HCT116 (cell line): ENCODE data around the gene ARHGEF10L. TPM values are rescaled to one million over a fixed set of nuclear protein-coding genes. Genes with fewer than 3 reads are reported as not detected.

Experiments
- ATAC-seq: fragments of 200-7000 bp; cut with Tn5 transposase; 2 replicates; pipeline ENCODE4 v1.9.1; 2020; ENCODE audit warnings: mild to moderate bottlenecking, moderate library complexity
- BruUV-seq: library from RNA; stranded (reverse); fragments of 400-500 nt; replicated peaks from 2 replicates; lab custom pipeline; 2021; lab: Mats Ljungman, UMichigan
- CTCF ChIA-PET: fragments of 300-600 bp; sonication (Branson Sonifier 250); formaldehyde crosslinking; loops from one replicate; lab custom pipeline; 2021; ENCODE audit warnings: antibody characterized with exemption; lab: Charles Lee
- POLR2A ChIA-PET: fragments of 300-600, 350-600 bp; sonication (Branson Sonifier 250); formaldehyde crosslinking; loops from one replicate; lab custom pipeline; 2021; ENCODE audit warnings: antibody characterized with exemption; lab: Charles Lee
- RAD21 ChIA-PET, 2 experiments: fragments of 300-600 bp; sonication (Branson Sonifier 250); formaldehyde crosslinking; loops; one replicate each; lab custom pipeline; 2023; ENCODE audit warnings: low total read pairs in 2 of 2; ENCODE audit not compliant: uncharacterized antibody in 2 of 2, unreplicated experiment in 2 of 2, low non-redundant PET in 1 of 2; lab: Charles Lee
- DNase-seq: peaks from one replicate; pipeline ENCODE4 v3.0.0-alpha.2; 2010; ENCODE audit warnings: low read depth, low spot score
- H2AFZ ChIP-seq: fragments of 200-600 bp; shearing (Covaris generic), sonication (generic); 2 replicates; pipeline ENCODE4 v1.6.1; 2017; ENCODE audit warnings: low read depth, mixed run types, mixed read lengths, antibody characterized with exemption, low read length; ENCODE audit not compliant: poor library complexity, severe bottlenecking
- H3K27ac ChIP-seq: 2 replicates; pipeline ENCODE4 v1.5.1; 2012; ENCODE audit warnings: low read depth, low read length
- H3K27me3 ChIP-seq: fragments of 200-600 bp; sonication (generic); 2 replicates; pipeline ENCODE4 v1.6.1; 2016; ENCODE audit warnings: mixed run types, low read length, mixed read lengths; ENCODE audit not compliant: insufficient read depth
- H3K36me3 ChIP-seq, 2 experiments: fragments of 200-500 bp in 1 of 2; fragments of 200-600 bp in 1 of 2; sonication (Bioruptor generic) in 1 of 2; sonication (generic) in 1 of 2; 2 replicates each; pipeline versions ENCODE4 v1.5.1 to v1.6.1; 2014 to 2016; ENCODE audit warnings: low read length in 2 of 2, inconsistent platforms in 1 of 2, mixed read lengths in 1 of 2, mixed run types in 1 of 2; ENCODE audit not compliant: insufficient read depth in 2 of 2, control insufficient read depth in 1 of 2
- H3K4me1 ChIP-seq, 2 experiments: fragments of 200-600 bp in 1 of 2; sonication (generic) in 1 of 2; 2 replicates each; pipeline versions ENCODE4 v1.5.1 to v1.6.1; 2012 to 2017; ENCODE audit warnings: low read length in 2 of 2, inconsistent platforms in 1 of 2, mild to moderate bottlenecking in 1 of 2, mixed read lengths in 1 of 2, mixed run types in 1 of 2, moderate library complexity in 1 of 2; ENCODE audit not compliant: insufficient read depth in 2 of 2, control insufficient read depth in 1 of 2
- H3K4me2 ChIP-seq: fragments of 200-600 bp; sonication (generic); 2 replicates; pipeline ENCODE4 v1.6.1; 2017; ENCODE audit warnings: mixed run types, low read length, mixed read lengths
- H3K4me3 ChIP-seq, 2 experiments: fragments of 200-600 bp in 1 of 2; sonication (generic) in 1 of 2; replicated peaks in 1 of 2; 2 replicates each; pipeline ENCODE4 v1.5.1; 2011 to 2016; ENCODE audit warnings: low read length in 2 of 2, control low read depth in 1 of 2, low read depth in 1 of 2, mild to moderate bottlenecking in 1 of 2, mixed read lengths in 1 of 2, mixed run types in 1 of 2
- H3K79me2 ChIP-seq: fragments of 200-600 bp; sonication (generic); 2 replicates; pipeline ENCODE4 v1.6.1; 2017; ENCODE audit warnings: mild to moderate bottlenecking, mixed run types, low read length, moderate library complexity, mixed read lengths; ENCODE audit not compliant: insufficient read depth
- H3K9ac ChIP-seq: fragments of 200-600 bp; sonication (generic); 2 replicates; pipeline ENCODE4 v1.6.1; 2016; ENCODE audit warnings: low read length, mixed read lengths
- H3K9me2 ChIP-seq: fragments of 200-600 bp; sonication (generic), shearing (Covaris generic); 2 replicates; pipeline ENCODE4 v1.6.1; 2017; ENCODE audit warnings: mixed run types, mild to moderate bottlenecking, moderate library complexity; ENCODE audit not compliant: insufficient read depth
- H3K9me3 ChIP-seq, 2 experiments: fragments of 200-500 bp in 1 of 2; fragments of 200-600 bp in 1 of 2; sonication (Bioruptor generic) in 1 of 2; sonication (generic) in 1 of 2; 2 replicates each; pipeline ENCODE4 v1.6.1; 2014 to 2017; ENCODE audit warnings: low read length in 2 of 2, mixed read lengths in 2 of 2, inconsistent platforms in 1 of 2, low read depth in 1 of 2, mild to moderate bottlenecking in 1 of 2, mixed run types in 1 of 2, moderate library complexity in 1 of 2; ENCODE audit not compliant: control insufficient read depth in 1 of 2, insufficient read depth in 1 of 2
- H4K20me1 ChIP-seq: fragments of 200-600 bp; sonication (generic), shearing (Covaris generic); 2 replicates; pipeline ENCODE4 v1.6.1; 2017; ENCODE audit warnings: mixed run types, mild to moderate bottlenecking, moderate library complexity; ENCODE audit not compliant: insufficient read depth
- CBX3 ChIP-seq: IDR thresholded peaks from 2 replicates; pipeline ENCODE4 v1.6.1; 2012; ENCODE audit warnings: low read depth
- CEBPB ChIP-seq: IDR thresholded peaks from 2 replicates; pipeline ENCODE4 v1.6.1; 2012; ENCODE audit warnings: low read depth
- EGR1 ChIP-seq: IDR thresholded peaks from 2 replicates; pipeline ENCODE4 v1.6.1; 2012; ENCODE audit warnings: low read depth
- ELF1 ChIP-seq: IDR thresholded peaks from 2 replicates; pipeline ENCODE4 v1.6.1; 2012; ENCODE audit warnings: low read depth, borderline replicate concordance
- EZH2phosphoT487 ChIP-seq: fragments of 200-600 bp; IDR thresholded peaks from 2 replicates; pipeline ENCODE4 v1.6.1; 2018; ENCODE audit warnings: antibody characterized with exemption, borderline replicate concordance
- FOSL1 ChIP-seq: IDR thresholded peaks from 2 replicates; pipeline ENCODE4 v1.6.1; 2012; ENCODE audit warnings: low read depth
- POLR2A ChIP-seq: IDR thresholded peaks from 2 replicates; pipeline ENCODE4 v1.7.0; 2011; ENCODE audit warnings: borderline replicate concordance; ENCODE audit not compliant: insufficient read depth, insufficient read length; ENCODE audit errors: extremely low read depth
- POLR2AphosphoS5 ChIP-seq: IDR thresholded peaks from 2 replicates; pipeline ENCODE4 v1.6.1; 2011; ENCODE audit warnings: mild to moderate bottlenecking, low read depth, low read length, moderate library complexity
- SIN3A ChIP-seq: IDR thresholded peaks from 2 replicates; pipeline ENCODE4 v1.6.1; 2012; ENCODE audit warnings: low read depth
- SP1 ChIP-seq: IDR thresholded peaks from 2 replicates; pipeline ENCODE4 v1.6.1; 2012; ENCODE audit warnings: low read depth
- TCF7L2 ChIP-seq: IDR thresholded peaks from 2 replicates; pipeline ENCODE4 v1.7.0; 2011; ENCODE audit warnings: borderline replicate concordance, inconsistent platforms; ENCODE audit not compliant: insufficient read depth, insufficient read length; ENCODE audit errors: extremely low read depth
- YY1 ChIP-seq: IDR thresholded peaks from 2 replicates; pipeline ENCODE4 v1.6.1; 2011; ENCODE audit warnings: low read length, low read depth, moderate library complexity, mild to moderate bottlenecking; ENCODE audit not compliant: insufficient replicate concordance; ENCODE audit errors: extremely low read depth
- ZFX ChIP-seq: fragments of 450-650 bp; IDR thresholded peaks from 2 replicates; pipeline ENCODE4 v1.6.1; 2017
- ZNF274 ChIP-seq: fragments of 200-500 bp; sonication (Bioruptor generic); IDR thresholded peaks from 2 replicates; pipeline ENCODE4 v1.6.1; 2014; ENCODE audit warnings: mild to moderate bottlenecking, low read depth, low read length, inconsistent platforms
- intact Hi-C: fragments of 100-400 bp; cut with micrococcal nuclease; formaldehyde crosslinking; loops from 2 replicates; pipeline ENCODE4 v1.10.0; 2022
- total RNA-seq: library from RNA; stranded (reverse); gene quantifications from one replicate; pipeline ENCODE4 v1.2.1, GENCODE V29; 2021; ENCODE audit not compliant: unreplicated experiment
- TF ChIP-seq, protein P1 (sequence below): IDR thresholded peaks from 2 replicates; pipeline ENCODE4 v1.6.1; 2012
- TF ChIP-seq, protein P2 (sequence below): IDR thresholded peaks from 2 replicates; pipeline ENCODE4 v1.6.1; 2011; ENCODE audit warnings: mild to moderate bottlenecking, low read length, moderate library complexity; ENCODE audit not compliant: insufficient replicate concordance; ENCODE audit errors: extremely low read depth
- TF ChIP-seq, protein P3 (sequence below): IDR thresholded peaks from 2 replicates; pipeline ENCODE4 v1.6.1; 2012; ENCODE audit warnings: low read depth
- TF ChIP-seq, protein P4 (sequence below): IDR thresholded peaks from 2 replicates; pipeline ENCODE4 v1.6.1; 2012

The ARHGEF10L gene
- total RNA-seq, 1 experiment from 2014 or later = 14.7 TPM

DNA sequence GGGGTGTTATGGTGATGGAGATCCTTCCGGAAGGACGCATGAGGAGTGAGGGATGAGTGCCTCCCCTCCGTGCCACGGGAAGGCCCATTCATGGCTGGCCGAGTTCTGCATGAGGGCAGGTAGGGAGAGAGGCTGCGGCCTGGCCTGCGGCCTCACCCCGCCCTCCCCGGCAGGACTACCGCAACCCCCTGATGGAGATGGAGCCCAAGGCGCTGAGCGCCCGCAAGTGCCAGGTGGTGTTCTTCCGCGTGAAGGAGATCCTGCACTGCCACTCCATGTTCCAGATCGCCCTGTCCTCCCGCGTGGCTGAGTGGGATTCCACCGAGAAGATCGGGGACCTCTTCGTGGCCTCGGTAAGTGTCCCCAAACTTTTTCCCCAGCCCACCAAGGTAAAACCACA is 83.3 kb downstream of the ARHGEF10L start (continued):
- TF ChIP-seq, protein P1, sequence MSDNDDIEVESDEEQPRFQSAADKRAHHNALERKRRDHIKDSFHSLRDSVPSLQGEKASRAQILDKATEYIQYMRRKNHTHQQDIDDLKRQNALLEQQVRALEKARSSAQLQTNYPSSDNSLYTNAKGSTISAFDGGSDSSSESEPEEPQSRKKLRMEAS = no peak
- no peak for TF ChIP-seq YY1
- TF ChIP-seq CEBPB = no peak
- no peak for TF ChIP-seq EGR1
- TF ChIP-seq FOSL1 = no peak
- no peak for TF ChIP-seq ELF1
- no peak for TF ChIP-seq CBX3
- no peak for TF ChIP-seq SP1
- no peak for TF ChIP-seq SIN3A
- TF ChIP-seq ZNF274 = no peak

DNA sequence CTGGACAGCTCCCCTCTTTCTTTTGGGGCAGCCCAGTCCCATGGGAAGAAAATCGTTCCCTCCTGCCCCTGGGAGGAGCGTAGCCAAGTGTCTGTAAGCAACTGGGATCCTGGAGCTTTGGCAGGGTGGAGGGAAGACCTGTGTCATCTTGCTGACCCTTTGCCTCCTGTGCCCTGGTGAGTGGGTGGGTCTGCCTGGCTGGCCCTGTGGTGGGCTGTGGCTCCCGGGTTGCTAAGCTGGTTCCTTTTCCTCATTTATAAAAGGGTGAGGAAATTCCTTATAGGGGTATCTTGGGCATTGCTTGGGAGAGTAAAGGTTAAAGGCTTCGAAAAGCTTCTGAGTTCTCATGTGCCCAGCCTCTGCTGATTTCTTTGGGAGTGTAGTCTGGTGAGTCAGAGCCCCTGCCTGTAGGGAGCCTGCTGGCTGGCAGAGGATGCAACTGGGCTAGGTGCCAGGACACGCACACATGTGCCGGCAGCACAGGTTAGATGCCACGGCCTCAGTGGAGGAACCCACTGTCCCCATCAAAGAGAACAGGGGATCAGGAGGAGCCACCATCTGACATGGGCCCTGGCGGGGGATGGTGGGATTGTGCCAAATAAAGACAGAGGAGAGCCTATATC is 85.2 kb downstream of the ARHGEF10L start:
- Histone ChIP-seq H3K9me3 (no peaks in the 10 kb centered on the region), H3K79me2 (no peaks in the 10 kb centered on the region), H3K9me2 (no peaks in the 10 kb centered on the region), H3K4me2 (peak overlapping the region; percentile 62), H3K9ac (peak overlapping the region; percentile 18), H3K27ac (peak overlapping the region; percentile 60), H3K4me1 (peaks cover 17 to 26% of the 10 kb centered on the region in 2 experiments), H4K20me1 (no peaks in the 10 kb centered on the region), H3K4me3 (no peak overlapping the region), H3K36me3 (no peaks in the 10 kb centered on the region; a peak in 1 of 4 replicates), H2AFZ (no peak overlapping the region), H3K27me3 (no peaks in the 10 kb centered on the region)
- TF ChIP-seq POLR2AphosphoS5 = peak; percentile 32; the same call in 1 of the 2 replicates
- TF ChIP-seq, protein P1 = peak; percentile 74
- no peak for TF ChIP-seq ZFX
- TF ChIP-seq, protein P2, sequence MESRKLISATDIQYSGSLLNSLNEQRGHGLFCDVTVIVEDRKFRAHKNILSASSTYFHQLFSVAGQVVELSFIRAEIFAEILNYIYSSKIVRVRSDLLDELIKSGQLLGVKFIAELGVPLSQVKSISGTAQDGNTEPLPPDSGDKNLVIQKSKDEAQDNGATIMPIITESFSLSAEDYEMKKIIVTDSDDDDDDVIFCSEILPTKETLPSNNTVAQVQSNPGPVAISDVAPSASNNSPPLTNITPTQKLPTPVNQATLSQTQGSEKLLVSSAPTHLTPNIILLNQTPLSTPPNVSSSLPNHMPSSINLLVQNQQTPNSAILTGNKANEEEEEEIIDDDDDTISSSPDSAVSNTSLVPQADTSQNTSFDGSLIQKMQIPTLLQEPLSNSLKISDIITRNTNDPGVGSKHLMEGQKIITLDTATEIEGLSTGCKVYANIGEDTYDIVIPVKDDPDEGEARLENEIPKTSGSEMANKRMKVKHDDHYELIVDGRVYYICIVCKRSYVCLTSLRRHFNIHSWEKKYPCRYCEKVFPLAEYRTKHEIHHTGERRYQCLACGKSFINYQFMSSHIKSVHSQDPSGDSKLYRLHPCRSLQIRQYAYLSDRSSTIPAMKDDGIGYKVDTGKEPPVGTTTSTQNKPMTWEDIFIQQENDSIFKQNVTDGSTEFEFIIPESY = no peak
- TF ChIP-seq TCF7L2 = peak; percentile 27
- TF ChIP-seq, protein P3, sequence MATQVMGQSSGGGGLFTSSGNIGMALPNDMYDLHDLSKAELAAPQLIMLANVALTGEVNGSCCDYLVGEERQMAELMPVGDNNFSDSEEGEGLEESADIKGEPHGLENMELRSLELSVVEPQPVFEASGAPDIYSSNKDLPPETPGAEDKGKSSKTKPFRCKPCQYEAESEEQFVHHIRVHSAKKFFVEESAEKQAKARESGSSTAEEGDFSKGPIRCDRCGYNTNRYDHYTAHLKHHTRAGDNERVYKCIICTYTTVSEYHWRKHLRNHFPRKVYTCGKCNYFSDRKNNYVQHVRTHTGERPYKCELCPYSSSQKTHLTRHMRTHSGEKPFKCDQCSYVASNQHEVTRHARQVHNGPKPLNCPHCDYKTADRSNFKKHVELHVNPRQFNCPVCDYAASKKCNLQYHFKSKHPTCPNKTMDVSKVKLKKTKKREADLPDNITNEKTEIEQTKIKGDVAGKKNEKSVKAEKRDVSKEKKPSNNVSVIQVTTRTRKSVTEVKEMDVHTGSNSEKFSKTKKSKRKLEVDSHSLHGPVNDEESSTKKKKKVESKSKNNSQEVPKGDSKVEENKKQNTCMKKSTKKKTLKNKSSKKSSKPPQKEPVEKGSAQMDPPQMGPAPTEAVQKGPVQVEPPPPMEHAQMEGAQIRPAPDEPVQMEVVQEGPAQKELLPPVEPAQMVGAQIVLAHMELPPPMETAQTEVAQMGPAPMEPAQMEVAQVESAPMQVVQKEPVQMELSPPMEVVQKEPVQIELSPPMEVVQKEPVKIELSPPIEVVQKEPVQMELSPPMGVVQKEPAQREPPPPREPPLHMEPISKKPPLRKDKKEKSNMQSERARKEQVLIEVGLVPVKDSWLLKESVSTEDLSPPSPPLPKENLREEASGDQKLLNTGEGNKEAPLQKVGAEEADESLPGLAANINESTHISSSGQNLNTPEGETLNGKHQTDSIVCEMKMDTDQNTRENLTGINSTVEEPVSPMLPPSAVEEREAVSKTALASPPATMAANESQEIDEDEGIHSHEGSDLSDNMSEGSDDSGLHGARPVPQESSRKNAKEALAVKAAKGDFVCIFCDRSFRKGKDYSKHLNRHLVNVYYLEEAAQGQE = no peak
- no peak for TF ChIP-seq ZNF274
- no peak for TF ChIP-seq EZH2phosphoT487
- TF ChIP-seq, protein P4, sequence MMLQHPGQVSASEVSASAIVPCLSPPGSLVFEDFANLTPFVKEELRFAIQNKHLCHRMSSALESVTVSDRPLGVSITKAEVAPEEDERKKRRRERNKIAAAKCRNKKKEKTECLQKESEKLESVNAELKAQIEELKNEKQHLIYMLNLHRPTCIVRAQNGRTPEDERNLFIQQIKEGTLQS = no peak
- TF ChIP-seq POLR2A = no peak
- peak; percentile 35; the same call in 1 of the 2 replicates for TF ChIP-seq SP1
- CTCF ChIA-PET = interaction anchor here (0.6 to 2.4 kb wide), 5 partner anchors 9 to 130 kb away, joined by 3 to 9 read pairs (median 3); no protein-coding TSS in a partner anchor
- DNase-seq (peak; percentile 42), ATAC-seq (peak; percentile 86)
- POLR2A ChIA-PET = no interaction called here
- no TSS peak for BruUV-seq
- intact Hi-C loops = no loop called here
- RAD21 ChIA-PET = no interaction called here
